Measurements from ENCODE around the gene FLAD1.
"Not testable (repeated sequence)": the region's sequence is repeated elsewhere in the genome, so short reads cannot be mapped to it uniquely, and the experiment has no call there.

The FLAD1 gene

GRCh38 chr1:154990276-154990675 is 7.1 kb downstream of the FLAD1 start:
- no peak for DNase-seq (ENCODE audit: low spot score)

GRCh38 chr1:154992721-154993571 is 9.8 kb downstream of the FLAD1 start:
- DNase-seq (ENCODE audit: low spot score) = no peak

- no peak for DNase-seq (ENCODE audit: low spot score)
Observed at GRCh38 chr1:154993572-154994268, 10.6 kb downstream of the FLAD1 start, which contains the start of gene LENEP. Gene LENEP, plus strand, starts transcription at chr1:154993586. Its CDS starts 22 bp downstream, at chr1:154993608.

GRCh38 chr1:154994269-154994587 is 11.1 kb downstream of the FLAD1 start:
- no peak for DNase-seq (ENCODE audit: low spot score)

- DNase-seq (ENCODE audit: low spot score) = no peak
Observed at GRCh38 chr1:154994591-154994990, 11.4 kb downstream of the FLAD1 start.

- not testable (repeated sequence) for DNase-seq (ENCODE audit: low spot score)
Observed at GRCh38 chr1:154995301-154995983, 12.3 kb downstream of the FLAD1 start.

- no peak for DNase-seq (ENCODE audit: low spot score)
Observed at GRCh38 chr1:154996966-154997701, 14.0 kb downstream of the FLAD1 start.

GRCh38 chr1:154998201-154998780 is 15.1 kb downstream of the FLAD1 start:
- no peak for DNase-seq (ENCODE audit: low spot score)

GRCh38 chr1:154998818-154999570 is 15.8 kb downstream of the FLAD1 start:
- peak; percentile 73 for DNase-seq (ENCODE audit: low spot score)

- no peak for DNase-seq (ENCODE audit: low spot score)
Observed at GRCh38 chr1:154999571-155000410, 16.6 kb downstream of the FLAD1 start.

GRCh38 chr1:155000411-155000725 is 17.2 kb downstream of the FLAD1 start:
- no peak for DNase-seq (ENCODE audit: low spot score)

- peak; percentile 86 for DNase-seq (ENCODE audit: low spot score)
Observed at GRCh38 chr1:155000726-155001424, 17.7 kb downstream of the FLAD1 start.

- DNase-seq (ENCODE audit: low spot score) = no peak
Observed at GRCh38 chr1:155001425-155001674, 18.2 kb downstream of the FLAD1 start.

- peak; percentile 100 for DNase-seq (ENCODE audit: low spot score)
Observed at GRCh38 chr1:155001675-155002463, 18.7 kb downstream of the FLAD1 start.

GRCh38 chr1:155002464-155003226 is 19.5 kb downstream of the FLAD1 start, which contains the start of gene ZBTB7B:
Gene ZBTB7B, plus strand, starts transcription at chr1:155002802. Its CDS starts 11,859 bp downstream, at chr1:155014661.
- no peak for DNase-seq (ENCODE audit: low spot score)

- DNase-seq (ENCODE audit: low spot score) = no peak
Observed at GRCh38 chr1:155003227-155003765, 20.2 kb downstream of the FLAD1 start.

- DNase-seq (ENCODE audit: low spot score) = peak; percentile 66
Observed at GRCh38 chr1:155003766-155004351, 20.7 kb downstream of the FLAD1 start.
